KG1 (cell line): ENCODE results near the gene MAML3.
"Not testable (repeated sequence)": the region's sequence is repeated elsewhere in the genome, so short reads cannot be mapped to it uniquely, and the experiment has no call there.

Experiments used
- DNase-seq: peaks from one replicate; lab custom pipeline; 2025; lab: John Stamatoyannopoulos, UW

Gene MAML3

GRCh38 chr4:139725236-139725635 is 428.7 kb downstream of the MAML3 start:
- no peak for DNase-seq

DNA sequence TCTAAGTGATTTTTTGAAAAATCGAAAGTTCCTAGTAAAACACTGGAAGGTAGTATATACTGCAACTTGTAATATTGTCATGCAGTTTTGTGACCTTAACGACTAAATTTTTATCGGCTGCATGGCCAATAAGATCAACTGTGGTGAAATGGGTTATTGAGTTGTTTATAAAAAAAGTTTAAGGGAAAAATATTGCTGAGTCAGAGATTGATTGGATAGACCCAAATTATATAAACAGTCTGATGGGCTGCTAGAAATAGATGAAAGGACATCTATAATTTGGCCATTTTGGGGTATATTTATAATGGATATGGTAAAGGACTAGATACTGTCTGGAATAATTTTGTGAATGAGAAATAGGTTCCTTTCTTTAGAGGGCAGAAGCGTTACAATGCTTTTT is 432.2 kb downstream of the MAML3 start:
- DNase-seq, result no peak

DNA sequence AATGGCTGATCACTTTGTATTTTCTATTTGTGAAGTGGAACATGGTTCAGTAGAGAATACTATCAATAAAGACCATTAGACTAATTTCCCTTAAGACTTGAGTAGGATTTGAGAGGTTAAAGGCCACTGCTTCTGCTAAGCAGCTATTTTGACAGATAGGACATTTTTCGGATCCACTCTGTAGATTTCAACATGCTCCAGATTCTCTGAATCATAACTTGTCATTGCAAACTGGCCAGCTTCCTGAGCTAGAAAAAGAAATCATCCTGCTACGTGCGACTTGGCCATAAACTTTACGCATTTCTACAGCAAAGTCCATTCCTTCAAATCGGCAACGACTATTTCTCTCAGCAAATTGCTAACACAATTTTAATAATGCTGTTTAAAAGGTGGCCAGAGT is 433.2 kb downstream of the MAML3 start:
- DNase-seq, result no peak

DNA sequence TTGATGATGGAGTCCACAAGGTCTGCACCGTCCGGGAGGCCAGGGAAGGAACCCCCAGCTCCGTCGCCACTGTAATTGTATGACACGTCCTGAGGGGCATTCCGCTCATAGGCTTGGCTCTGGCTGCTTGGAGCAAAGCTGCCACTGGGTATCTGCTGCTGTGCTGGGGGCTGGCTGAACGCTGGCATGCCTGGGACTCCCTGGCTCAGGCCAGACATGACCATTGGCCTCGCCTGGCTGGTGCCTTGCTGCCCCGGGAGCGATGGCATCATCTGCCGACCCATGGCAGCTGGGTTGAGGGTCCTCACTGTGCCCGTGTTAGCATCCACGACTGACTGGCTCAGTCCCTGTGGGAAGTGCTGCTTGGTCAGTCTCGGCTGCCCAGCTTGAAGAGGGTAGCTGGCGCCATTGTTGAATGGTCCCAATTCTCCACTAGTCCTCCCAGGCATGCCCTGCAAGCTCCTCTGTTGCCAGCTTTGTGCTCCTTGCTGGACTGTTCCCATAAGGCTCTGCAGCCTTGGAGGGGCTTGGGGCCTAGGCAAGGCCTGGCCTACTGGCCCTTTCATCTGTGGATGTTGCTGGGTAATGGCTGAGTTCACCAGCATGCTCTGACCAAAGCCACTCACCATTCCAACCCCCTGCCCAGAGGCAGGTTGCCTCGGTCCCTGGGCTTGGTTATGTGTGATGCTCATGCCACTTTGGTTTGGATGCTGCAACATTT is 434.4 kb downstream of the MAML3 start:
- DNase-seq, result no peak

- DNase-seq, result no peak
Measured at GRCh38 chr4:139718833-139719232, 435.2 kb downstream of the MAML3 start.

DNA sequence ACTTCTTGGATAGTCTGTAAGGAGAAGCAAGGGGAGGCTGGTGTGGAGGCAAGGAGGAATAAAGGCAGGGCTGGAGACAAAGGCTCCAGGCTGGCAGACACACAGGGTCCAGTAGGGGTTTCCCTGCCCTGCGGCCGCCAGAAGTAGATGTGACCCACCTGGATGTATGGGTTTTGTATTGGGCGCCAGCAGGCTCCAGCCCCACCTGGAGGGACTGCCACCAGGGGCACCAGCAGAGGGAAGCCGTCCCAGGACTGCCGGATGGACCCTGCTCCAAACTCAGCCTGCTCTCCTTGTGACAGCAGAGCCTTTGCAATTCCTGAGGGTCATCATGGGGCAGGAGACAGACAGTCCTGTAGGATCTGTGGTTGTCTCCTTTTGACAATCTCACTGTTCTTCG is 435.6 kb downstream of the MAML3 start:
- DNase-seq, result no peak

DNA sequence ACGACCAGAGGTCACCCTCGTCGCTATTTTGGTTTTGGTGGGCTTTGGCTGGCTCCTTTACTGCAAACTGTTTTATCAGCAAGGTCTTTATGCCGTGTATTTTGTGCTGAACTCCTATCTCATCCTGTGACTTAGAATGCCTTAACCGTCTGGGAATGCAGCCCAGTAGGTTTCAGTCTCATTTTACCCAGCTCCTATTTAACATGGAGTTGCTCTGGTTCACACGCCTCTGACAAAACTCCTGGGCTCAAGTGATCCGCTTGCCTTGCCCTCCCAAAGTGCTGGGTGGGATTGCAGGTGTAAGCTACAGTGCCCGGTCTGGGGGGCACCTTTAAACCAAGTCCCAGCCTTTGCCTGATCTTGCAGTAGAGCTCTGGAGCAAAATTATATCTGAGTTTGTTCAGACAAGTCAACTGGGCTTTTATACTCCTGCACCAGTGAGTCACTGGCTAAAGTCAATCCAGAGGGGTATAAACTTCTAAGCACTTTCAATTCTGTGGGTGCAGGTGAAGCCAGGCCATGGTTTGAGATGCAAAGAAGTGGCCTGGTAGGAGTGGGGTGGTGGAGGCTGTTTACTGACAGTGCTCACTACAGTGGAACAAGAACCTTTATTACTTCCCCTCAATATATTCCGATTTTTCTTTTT is 438.1 kb downstream of the MAML3 start:
- DNase-seq, result no peak

GRCh38 chr4:139712882-139713281 is 441.1 kb downstream of the MAML3 start:
- DNase-seq, result no peak

DNA sequence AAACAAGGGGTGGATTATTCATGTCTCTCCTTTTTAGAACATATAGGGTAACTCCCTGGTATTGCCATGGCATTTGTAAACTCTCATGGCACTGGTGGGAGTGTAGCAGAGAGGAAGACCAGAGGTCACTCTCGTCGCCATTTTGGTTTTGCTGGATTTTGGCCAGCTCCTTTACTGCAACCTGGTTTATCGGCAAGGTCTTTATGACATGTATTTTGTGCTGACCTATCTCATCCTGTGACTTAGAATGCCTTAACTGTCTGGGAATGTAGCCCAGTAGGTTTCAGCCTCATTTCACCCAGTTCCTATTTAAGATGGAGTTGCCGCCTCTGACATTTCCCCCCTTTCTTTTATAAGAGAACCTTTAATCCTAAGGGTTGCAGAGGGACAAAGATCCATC is 442.5 kb downstream of the MAML3 start:
- DNase-seq, result no peak

DNA sequence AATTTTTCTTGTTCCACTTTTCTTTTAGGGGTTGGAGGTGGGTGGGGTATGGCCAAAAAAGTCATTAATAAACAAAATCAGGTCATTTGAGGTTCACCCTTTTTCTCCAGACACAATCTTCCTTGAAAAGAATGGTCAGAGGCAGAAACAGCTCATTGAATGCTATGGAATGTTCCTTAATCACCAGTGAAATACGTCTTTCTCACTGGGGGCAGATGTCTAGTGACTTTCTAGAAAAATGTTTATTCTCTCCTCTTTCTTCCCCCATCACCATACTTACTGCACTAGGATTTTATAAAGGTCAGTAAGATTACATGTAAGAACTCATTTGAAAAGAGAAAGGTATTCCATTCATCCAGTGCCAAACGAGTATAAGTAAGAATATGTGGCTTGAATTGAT is 443.9 kb downstream of the MAML3 start:
- no peak for DNase-seq

DNA sequence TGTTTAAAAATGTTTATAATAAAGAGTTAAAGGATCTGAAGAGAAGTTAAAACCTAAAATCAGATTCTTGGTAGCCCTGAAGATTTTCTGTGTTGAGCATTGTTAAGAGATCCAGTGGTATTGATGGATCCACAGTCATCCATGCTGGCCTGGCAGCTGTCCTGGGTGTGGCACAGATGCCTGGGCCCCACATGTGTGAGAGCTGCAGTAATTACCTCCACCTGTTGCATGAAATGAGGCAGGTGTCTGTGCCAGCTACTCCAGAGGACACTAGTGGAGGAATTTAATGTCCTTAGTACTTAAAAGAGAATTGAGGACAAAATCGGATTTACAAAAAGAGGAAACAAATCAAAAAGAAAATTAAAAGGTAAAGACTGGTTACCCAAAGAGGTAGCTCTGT is 444.3 kb downstream of the MAML3 start:
- no peak for DNase-seq

DNA sequence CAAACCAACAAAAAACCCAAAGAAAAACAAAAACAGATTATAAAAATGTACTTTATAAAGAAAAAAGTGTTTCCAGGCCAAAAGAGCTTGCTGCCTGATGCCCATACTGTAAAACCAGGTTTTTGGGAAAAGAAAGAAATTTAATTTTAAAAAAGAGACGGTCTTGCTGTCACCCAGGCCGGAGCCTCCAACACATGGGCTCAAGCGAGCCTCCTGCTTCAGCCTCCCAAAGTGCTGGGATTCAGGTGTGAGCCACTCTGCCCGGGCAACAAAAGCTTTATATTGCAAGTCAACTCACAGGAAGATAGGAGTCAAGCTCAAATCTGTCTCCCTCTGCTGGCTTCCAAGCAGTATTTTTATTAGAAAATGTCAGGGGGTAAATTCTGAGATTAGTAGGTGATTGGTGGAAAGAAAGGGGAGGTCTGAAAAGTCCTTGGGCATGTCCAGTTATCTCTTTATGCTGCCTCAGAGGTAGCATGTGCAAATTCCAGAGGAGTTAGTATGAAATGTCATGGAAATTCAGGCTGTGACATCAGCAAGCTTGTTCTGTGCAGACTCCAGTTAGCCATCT is 449.0 kb downstream of the MAML3 start:
- DNase-seq, result no peak

GRCh38 chr4:139700568-139700967 is 453.4 kb downstream of the MAML3 start:
- DNase-seq, result no peak

- DNase-seq, result not testable (repeated sequence)
Measured at GRCh38 chr4:139698167-139698925, 455.6 kb downstream of the MAML3 start.

GRCh38 chr4:139696491-139696890 is 457.5 kb downstream of the MAML3 start:
- no peak for DNase-seq

- no peak for DNase-seq
Measured at GRCh38 chr4:139694522-139695107, 459.4 kb downstream of the MAML3 start.

DNA sequence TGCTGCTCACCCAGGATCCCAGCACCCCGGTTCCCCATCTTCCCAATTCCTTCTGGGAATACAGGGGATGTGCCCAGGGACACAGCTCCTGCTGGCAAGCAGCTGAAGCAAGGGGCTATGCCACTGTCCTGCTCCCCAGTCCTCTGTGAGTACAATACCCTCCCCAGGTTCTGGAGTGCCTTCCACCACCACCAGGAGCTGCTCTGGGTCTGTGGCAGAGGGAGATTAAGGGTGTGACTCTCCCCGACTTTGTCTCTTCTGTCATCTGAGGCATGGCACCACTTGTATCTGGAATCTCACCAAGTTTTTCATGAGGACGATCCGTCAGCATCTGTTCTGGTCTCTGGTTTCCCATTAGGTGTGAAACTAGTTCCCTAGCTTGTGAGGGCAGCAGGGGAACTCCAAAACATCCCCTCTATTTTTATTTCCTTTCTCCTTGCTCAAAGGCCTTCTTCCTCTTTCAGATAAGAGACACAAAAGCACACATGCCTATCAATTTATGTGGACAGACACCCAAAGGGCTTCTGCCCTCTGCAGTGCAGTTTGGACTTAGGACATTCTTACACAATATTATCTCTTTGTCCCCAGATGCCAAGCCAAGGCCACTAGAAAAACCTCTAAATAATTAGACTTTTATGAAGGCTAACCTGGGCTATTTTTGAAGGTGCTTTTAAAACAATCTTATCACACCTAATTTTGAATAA is 461.5 kb downstream of the MAML3 start:
- DNase-seq, result no peak

DNA sequence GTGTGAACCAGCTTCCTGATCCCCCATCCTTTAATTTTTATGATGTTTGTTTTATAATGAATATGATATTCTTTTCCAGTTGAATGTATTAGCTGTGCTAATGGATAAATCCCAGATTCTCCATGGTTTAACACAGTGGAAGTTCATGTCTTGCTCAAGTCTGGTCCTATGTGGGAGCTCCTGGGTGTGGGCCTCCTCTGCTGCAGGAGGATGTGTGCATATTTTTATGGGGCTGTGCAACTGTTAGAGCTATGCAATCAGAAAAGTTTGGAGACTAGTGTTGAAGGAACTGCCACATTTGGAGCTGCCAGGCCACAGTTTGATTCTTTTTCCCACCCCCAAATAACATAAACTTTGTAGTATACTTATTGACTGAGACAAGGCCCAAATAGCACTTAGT is 463.6 kb downstream of the MAML3 start:
- no peak for DNase-seq

DNA sequence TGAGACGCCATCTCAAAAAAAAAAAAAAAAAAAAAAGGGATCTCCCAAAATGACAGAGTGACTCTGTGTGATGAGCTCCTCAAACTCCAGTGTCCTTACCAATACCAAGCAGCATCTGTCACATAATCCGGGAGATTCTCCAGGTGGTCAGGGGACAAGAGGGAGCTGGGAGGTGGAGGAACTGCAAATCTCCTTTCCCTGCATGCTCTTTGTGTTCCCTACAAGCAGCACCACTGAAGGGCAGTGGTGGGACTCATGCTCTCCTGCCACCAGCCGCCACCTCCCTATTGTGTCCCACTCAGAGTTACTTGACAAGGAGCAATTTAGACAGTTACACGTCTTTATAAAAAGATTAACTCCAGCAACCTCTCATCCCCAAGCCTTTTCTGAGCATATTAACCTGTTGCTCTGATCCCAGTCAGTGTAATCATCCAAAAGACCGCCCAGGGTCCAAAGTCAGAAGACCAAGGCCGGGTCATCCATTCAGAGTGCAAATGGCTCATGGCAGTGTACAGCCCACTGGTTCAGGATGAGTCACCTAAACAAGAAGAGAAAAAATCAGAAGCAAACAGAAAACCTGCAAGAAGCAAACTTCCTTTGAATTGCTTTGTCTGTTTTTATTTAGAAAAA is 464.8 kb downstream of the MAML3 start:
- DNase-seq, result no peak

GRCh38 chr4:139686988-139687387 is 467.0 kb downstream of the MAML3 start:
- no peak for DNase-seq

GRCh38 chr4:139686130-139686529 is 467.9 kb downstream of the MAML3 start:
- DNase-seq, result no peak
